NCI-H2196 treated with DMSO at 0.1 percent for 48 hours (cell line): ENCODE data around the gene UNKL.

Experiments used
- DNase-seq: peaks from one replicate; lab custom pipeline; 2025; ENCODE audit not compliant: unreplicated experiment; lab: John Stamatoyannopoulos, UW

UNKL gene

DNA sequence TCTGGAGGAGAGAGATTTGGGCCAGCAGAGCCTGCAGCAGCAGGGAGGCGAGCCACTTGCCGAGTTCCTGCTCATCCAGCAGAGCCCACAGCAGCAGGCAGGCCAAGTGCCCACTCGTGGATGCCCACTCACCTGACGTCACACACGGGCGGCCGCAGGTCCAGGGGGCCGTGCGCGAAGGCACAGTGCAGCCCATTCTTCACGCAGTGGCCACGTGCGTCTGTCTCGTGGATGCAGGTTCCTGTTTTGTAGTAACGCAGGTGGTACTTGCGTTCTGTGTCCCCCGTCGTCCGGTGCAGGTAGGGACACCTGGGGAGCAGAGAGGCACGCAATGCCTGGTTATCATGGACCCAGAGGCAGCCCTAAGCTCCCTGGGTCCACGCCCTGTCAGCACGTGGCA lies 11.5 kb downstream of the UNKL start:
- no peak for DNase-seq

DNA sequence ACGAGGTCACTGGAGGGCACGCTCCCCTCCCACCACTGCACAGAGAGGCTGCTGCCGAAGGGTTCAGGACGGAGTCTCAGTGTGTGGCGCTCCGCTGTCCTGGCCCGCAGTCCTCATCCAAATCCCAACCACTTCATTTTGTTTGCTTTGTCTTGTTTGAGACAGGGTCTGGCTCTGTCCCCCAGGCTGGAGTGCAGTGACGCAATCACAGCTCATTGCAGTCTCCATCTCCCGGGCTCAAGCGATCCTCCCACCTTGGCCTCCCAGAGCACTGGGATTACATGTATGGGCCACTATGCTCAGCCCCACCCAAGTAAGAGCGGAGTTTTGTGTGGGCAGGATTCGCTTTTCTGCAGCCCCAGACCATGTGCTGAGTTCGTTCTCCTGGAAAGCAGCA lies 12.7 kb downstream of the UNKL start:
- DNase-seq, result no peak

DNA sequence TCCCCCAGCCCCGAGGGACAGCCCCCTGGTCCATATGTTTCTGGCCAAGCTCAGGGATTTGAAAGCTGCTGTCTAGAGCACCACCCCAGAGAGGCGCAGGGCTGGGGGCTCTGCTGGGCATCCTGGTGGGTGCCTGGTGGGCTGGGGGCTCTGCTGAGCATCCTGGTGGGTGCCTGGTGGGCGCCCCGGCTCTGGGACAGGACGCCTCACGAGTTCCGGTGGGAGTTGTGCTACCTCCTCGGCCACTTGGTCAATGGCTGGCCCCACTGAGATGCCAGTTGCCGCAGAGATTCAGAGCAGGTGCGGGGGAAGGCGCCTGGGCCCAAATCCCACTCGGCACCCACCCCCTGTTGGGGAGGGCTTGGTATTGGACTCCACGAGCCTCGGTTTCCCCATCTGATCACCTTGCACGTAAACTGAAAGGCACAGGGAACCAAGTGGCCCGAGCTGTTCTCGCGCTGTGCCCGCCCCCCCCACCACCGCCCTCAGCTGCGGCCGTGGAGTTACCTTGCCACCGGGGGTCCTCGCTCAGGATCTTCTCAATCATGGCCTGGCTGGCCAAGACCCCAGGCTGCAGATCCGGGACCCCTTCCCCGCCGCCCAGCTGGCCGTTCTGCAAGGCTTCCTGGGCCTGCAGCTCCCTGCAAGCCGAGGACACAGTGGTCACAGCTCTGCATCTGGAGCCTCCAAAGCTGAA lies 13.3 kb downstream of the UNKL start:
- DNase-seq, result no peak

DNA sequence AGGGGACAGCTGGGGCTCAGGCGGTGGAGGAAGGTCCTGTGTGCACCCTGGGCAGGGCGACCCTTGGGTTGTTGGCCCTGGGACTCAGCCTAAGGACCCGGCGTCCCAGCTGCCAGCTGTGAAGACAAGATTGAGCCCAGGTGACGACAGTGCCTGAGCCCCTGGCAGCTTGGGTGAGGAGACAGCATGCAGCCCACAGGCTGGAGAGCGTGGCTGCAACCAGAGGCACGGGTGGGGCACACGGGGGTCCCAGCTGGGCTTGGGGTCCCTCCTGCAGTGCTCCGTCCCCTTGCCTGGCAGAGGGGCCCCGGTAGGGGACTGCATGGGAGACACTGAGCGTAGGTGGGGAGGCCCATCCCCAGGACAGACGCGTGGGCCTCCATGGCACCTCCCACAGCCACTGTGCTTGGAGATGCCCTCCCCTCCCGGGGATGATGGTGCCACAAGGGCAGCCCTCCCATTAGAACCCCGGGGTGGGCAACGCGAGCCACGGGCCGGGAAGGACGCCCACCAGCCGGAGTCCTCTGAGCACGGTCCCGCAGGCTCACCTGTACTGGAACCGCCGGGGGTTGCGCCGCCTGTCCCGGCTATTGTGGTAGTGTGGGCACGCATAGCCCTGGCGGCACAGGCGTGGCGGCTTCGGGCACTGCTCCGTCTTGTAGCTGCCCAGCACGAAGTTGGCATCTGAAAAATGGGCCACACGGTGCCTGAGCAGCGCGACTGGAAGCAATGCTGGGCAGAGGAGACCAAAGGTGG lies 15.5 kb downstream of the UNKL start:
- no peak for DNase-seq

DNA sequence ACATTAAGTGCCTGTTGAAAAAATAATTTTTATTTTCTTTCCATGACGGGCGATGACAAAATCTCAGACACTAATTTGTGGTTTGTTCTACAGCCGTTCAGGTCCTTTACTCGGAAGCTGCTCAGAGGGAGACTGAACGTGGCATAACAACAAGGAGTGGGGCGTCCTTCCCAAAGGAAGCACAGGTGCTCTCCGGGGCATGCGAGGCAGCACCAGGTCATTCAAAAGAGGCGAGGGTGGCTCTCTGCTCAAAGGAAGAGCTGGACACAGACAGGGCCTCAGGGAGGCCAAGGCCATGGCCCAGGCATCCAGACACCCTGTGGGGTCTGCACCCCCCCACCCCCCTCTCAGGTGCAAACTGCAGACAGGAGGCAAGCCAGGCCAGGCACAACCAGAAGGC lies 16.2 kb downstream of the UNKL start:
- DNase-seq, result no peak

DNA sequence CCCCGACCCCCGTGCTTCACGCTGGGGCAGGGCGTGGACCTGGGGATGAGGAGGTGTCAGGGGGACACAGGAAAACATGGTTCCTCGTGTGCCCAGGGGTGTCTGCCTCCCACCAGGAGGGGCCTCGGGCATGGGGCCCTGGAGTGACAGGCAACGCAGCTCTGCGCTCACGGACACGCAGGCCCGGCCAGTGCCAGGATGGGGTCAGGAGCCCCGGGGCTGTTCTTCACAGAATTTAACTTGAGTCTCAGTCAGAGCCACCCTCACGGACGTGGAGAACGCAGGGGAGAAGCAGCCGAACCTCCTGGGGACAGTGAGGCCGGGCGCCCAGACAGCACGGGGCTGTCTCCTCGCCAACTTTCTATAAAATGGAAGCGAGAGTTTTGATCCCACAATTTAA lies 16.7 kb downstream of the UNKL start:
- DNase-seq, result no peak

DNA sequence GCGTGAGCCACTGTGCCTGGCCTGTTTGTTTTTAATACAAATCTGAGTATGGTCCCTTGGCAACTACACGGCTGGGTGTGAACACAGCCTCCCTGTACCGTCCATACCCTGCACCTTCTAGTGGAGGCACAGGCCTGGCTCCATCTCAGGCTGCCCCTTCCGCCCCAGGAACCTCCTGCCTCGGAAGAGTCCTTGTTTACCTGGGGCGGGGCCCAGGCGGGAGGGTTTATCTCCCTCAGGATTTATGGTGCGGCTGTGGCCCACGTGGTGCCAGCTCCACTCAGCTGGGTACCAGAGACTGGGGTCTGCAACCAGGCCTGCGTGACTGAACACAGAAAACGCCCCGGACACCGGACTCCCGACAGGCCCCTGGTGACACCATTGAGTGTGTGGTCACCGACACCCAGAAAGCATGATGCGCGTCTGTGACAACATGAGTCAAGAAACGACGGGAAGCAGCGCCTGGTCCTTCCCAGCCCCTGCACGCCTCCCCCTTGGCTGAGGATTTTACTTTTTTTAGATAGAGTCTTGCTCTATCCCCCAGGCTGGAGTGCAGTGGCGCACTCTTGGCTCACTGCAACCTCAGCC lies 19.0 kb downstream of the UNKL start:
- no peak for DNase-seq

DNA sequence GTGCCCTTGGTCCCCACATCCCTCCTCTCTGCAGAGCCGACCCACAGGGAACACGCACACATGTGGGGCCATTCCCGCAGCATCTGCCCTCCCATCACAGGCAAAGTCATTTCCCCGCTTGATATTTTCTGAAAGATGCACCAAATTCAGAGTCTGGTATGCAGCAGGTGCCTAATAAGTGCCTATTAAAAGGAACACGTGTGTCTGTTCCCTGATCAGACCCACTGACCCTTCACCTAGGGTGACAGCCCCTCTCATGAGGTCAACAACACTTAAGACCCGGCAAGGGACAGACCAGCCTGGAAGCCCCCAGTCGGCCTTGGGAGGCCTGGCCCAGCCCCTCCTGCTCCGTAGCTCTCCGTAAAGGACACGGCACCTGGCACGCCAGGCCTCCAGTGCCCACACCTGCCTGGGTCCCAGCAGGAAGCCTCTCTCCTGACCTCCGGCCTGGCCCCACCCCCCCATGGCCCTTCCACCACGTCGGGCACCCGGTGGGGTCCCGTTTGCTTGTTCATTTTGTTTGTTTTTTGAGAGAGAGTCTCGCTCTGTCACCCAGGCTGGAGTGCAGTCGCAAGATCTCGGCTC lies 20.0 kb downstream of the UNKL start:
- DNase-seq, result no peak

DNA sequence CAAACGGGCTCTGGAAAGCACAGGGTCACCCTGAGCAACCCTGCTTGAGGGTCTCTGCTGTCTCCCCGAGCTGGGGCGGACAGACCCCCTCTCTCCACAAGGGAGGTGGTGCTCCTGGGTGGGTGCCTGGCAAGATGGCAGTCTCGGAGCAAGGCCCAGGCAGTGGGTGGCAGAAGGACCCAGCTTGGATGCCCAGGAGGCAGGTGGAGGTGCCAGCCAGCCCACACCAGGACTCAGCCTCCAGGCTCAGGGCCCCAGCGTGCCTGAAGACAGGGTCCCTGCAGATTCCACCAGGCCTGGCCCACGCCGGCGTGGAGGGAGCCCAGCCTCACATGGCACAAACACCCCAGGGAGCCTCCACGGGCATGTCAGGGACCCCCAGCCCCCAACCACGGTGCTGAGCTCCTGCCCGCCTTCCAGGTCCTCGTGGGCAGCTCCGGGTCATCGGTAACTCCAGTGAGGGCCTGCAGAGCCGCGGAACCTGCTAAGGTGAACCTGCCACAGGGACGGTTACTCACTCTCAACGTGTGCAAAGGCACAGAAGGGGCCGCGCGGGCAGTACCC lies 20.8 kb downstream of the UNKL start:
- DNase-seq, result no peak

DNA sequence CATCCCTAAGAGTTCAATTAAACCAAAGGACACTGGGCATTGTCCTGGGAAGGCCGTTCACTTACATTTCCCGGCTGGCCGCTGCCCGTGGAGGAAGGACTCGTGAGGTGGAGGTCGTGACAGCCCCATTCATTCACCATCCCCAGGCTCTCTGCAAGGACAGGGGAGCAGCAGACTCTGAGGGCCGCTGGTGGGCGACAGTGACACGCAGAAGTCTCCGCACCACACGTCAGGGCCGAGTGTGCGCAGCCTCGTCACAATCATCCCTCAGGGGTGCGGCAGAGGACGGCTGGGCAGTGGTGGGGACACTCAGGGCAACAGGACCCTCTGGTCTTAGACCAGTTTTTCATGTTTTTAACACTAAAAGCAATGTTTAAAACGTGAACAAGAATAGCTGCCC lies 21.7 kb downstream of the UNKL start:
- DNase-seq, result no peak

DNA sequence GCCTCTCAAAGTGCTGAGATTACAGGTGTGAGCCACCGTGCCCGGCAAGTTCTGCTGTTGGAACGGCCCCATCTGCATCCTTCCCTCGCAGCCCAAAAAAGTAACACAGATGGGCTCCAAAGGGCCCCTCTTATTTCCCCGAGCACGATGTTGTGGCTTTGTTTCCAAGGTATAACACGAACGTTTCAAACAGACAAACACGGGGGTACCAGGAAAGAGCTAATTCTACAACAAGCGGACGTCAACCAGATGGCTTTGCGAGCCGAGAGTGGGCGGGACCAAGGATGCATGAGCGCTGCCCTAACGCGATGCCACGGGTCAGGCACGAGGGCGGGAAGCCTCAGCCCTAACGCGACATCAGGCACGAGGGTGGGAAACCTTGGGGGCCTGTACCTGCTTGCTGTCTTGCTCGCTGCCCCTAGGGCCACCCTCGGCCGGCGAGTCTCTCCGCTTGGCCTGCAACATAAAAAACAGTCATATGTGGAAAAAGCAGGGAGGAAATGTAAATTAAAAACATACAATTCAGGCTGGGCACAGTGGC lies 24.2 kb downstream of the UNKL start:
- DNase-seq, result no peak

DNA sequence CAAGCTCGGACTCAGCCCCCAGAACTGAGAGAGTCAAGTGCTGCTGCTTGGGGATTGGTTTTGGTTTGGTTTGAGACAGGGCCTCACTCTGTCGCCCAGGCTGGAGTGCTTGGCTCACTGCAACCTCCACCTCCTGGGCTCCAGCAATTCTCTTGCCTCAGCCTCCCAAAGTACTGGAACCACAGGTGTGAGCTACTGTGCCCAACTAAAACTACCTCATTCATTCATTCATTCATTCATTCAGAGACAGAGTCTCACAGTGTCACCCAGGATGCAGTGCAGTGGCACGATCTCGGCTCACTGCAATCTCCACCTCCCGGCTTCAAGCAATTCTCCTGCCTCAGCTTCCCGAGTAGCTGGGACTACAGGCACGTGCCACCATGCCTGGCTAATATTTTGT lies 24.7 kb downstream of the UNKL start:
- no peak for DNase-seq

DNA sequence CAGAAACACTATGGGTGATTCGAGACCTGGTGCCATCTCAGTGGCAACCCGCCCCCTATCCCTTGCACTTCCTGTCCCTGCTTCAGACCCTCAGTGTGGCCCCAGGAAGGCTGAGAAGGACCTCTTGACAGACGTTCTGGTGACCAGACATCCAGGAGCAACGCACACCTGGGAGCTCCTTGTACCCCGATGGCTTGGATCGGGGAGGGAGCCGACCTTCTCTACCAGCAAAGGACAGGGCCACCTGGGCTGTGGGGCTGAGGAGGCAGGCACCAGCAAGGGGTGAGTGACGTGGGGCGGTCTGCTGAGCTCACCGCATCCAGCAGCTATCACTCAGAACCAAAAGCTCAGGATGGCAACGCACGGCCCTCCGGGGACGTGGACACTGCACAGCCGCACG lies 27.2 kb downstream of the UNKL start:
- no peak for DNase-seq

DNA sequence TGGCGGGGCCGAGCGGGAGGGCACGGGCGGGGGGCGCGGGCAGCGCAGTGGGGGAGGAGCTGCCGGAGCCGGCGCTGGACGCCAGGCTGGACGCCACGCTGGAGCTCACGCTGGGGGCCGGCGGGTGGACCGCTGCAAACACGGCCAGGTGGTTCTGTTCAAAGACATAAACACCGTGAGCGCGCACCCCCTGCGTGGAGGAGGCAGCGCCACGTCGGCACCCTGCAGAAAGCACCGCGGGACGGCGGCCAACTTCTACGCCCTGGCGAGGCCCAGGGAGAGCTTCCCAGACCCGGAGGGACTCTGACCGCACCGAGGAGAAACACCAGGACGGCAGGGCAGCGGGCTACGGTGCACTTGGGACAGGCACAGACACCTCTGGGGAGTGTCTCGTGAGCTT lies 29.3 kb downstream of the UNKL start:
- no peak for DNase-seq

DNA sequence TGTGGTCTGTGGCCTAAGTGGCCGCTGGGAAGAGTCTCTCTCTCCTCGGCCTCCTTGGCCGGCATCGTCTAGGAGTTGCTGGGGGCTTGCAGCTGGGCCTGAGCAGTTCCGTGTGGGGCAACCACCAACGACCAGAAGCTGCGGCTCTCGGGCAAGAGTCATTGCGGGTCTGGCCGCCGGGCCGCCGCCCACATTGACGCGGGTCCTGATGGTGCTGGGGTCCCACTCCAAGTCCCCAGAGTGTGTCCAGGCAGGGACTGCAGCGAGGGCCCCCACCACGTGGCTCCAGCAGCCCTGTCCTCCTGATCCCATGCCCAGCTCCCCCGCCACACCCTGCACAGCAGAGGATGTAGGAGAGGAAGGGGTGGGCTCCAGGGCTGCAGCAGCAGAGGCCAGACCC lies 30.9 kb downstream of the UNKL start:
- DNase-seq, result no peak

DNA sequence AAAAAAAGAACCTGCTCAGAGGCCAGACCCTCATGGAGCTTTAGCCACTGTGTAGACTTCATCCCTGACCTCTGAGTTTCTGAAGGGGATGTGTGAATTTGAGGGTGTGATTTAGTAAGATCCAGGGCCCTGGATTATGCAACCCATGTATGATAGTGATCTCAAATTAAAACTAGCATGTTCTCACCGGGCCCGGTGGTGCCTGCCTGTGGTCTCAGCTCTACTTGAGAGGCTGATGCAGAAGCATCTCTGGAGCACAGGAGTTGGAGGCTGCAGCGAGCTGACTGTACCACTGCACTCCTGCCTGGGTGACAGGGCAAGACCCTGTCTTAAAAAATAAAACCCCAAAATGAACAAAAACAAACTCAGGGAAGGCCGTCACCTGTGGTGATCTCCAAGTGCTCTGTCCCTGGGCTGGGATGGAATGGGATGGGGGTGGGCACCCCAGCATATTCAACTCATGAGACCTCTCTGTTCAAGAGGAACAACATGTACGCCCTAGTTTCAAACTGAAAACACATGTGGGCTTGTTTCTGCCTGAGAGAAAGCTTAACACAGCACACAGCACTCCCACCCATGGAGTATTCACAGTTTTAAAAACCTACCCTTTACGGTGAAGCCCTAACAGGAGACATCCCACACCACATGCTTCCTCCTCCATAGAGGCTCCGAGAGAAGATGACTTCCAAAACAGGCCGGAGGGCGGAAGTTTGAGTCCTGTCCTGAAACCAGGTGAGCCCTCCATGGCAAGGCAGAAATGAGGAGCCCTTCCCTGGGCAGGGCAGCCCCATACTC lies 32.7 kb downstream of the UNKL start:
- DNase-seq, result no peak

DNA sequence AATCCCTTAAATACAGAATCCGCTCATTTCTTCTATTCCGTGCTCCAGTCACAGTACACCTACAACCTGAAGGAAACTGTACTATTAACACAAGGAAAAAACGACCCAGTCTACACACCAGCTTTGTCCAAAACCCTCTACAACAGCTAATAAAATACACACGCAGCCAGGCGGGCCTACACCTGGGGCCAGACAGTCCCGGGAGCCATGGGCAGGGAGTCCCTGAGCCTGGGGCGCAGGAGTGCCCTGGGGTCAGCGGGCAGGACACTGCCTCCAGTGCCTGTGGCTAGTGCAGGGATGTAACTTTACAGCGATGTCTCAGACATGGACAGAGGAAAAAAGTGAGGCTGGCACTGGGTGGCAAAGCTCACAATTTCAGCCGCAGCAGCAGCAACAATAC lies 34.3 kb downstream of the UNKL start:
- DNase-seq, result no peak

DNA sequence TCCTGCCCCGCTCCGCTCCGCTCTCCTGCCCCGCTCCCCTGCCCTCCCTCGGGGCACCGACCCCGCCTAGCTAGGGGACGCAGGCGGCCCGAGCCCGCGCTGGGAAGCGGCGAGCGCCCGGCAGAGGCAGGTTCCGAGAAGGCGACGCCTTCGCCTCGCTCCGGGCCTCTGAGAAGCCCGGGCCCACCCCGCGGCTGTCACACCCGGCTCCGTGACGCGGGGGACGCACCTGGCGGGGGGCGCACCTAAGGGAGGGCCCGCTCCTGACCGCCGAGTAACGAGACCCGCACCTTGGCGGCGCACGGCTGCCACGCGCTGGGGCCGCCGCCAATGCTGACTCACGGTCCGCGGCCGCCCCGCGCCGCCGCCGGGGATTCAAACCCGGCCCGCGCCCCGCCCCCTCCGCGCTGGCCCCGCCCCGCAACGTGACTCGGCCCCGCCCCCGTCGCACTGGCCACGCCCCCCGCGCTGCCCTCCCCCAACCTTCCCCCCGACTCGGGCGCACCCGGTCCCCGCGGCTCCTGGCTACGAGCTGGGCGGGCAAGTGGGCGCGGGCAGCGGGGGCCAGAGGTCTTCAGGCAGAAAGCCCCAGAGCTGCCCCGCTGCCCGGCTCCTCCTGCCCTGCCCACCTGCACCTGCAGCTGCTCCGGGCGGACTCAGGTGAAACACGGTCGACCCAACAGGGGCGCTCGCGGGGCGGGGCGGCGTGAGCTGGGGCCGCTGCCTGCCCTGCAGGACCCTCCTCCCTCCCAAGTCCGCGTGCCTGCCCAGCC lies 35.0 kb downstream of the UNKL start:
- DNase-seq, result peak; percentile 40

DNA sequence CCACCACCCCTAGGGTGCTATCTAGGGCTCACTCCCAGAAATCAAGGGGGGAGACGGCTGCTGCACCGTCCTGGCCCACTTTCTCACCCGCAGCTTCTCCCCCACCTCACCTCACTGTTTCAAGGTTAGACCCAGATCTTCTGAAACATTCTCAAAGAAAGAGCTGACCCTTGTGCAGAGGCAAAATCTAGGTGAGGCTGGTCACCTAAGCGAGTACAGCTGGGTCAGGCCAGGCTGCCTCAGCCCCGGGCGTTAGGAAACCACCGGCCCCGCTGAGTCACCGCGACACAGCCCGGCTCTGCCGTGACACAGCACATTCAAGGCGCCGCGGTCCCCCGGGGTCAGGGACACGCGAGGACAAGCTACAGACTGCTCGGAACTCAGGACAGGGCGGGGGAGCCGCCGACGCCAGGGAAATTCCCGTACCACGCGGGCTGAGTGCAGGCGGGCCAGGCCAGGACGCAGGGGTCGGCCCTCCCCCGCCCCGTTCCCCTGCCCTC lies 35.6 kb downstream of the UNKL start:
- no peak for DNase-seq
